Kidney (tissue), 14 donors: Measurements from ENCODE around the gene BHLHA15. TPM values are rescaled to one million over a fixed set of nuclear protein-coding genes. Genes with fewer than 3 reads are reported as not detected.
A peak's percentile ranks its signal among the peaks of the same experiment; 100 is the strongest.

Experiments
- DNase-seq, 5 donors: peaks; one replicate each; pipeline ENCODE4 v3.0.0-alpha.2; 2013 to 2020
- FAIRE-seq: peaks from 2 replicates; lab custom pipeline; 2012; peaks lifted over from hg19 to GRCh38; lab: Jason Lieb, UNC
- H3K27ac ChIP-seq, 2 donors: one replicate each; pipeline ENCODE4 v1.7.0; 2013; ENCODE audit warnings: low read depth in 2 of 2, low read length in 2 of 2, inconsistent platforms in 1 of 2
- H3K27me3 ChIP-seq: one replicate; pipeline ENCODE4 v1.7.1; 2013; ENCODE audit warnings: low read length, inconsistent platforms; ENCODE audit not compliant: control insufficient read depth, insufficient read depth
- H3K36me3 ChIP-seq, 3 donors: one replicate each; pipeline versions ENCODE4 v1.7.0 to v1.7.1; 2013; ENCODE audit warnings: low read length in 3 of 3, control low read depth in 1 of 3, inconsistent platforms in 1 of 3; ENCODE audit not compliant: insufficient read depth in 3 of 3, control insufficient read depth in 2 of 3
- H3K4me1 ChIP-seq, 3 donors: one replicate each; pipeline versions ENCODE4 v1.7.0 to v1.7.1; 2013; ENCODE audit warnings: low read length in 3 of 3, inconsistent platforms in 1 of 3, low read depth in 1 of 3; ENCODE audit not compliant: control insufficient read depth in 2 of 3, insufficient read depth in 2 of 3
- H3K4me3 ChIP-seq, 3 donors: one replicate each; pipeline versions ENCODE4 v1.7.0 to v1.8.1; 2013; ENCODE audit warnings: low read length in 3 of 3, control low read depth in 1 of 3, inconsistent platforms in 1 of 3
- H3K9ac ChIP-seq, 3 donors: one replicate each; pipeline versions ENCODE4 v1.7.0 to v1.7.1; 2013; ENCODE audit warnings: low read length in 3 of 3, control low read depth in 1 of 3, inconsistent platforms in 1 of 3
- H3K9me3 ChIP-seq, 3 donors: one replicate each; pipeline versions ENCODE4 v1.7.0 to v1.7.1; 2013; ENCODE audit warnings: low read length in 3 of 3, control low read depth in 1 of 3, inconsistent platforms in 1 of 3; ENCODE audit not compliant: control insufficient read depth in 2 of 3, insufficient read depth in 1 of 3
- CTCF ChIP-seq: IDR thresholded peaks from 3 replicates; pipeline ENCODE4 v1.5.1; 2012; ENCODE audit warnings: mild to moderate bottlenecking, moderate library complexity, borderline replicate concordance; ENCODE audit not compliant: insufficient read depth; ENCODE audit errors: extremely low read depth
- intact Hi-C: fragments of 100-400 bp; cut with DNase I; formaldehyde crosslinking; loops from one replicate; pipeline ENCODE4 v1.11.1; 2022
- polyA plus RNA-seq: library from polyadenylated mRNA; stranded (reverse); fragments of 350-450 nt; fragmentation: Illumina TruSeq; extraction: RNeasy Lipid Tissue Mini Kit (QIAGEN cat#74804); gene quantifications from one replicate; pipeline ENCODE4 v1.2.3, GENCODE V29; 2014; ENCODE audit warnings: low read depth, low replicate concordance; ENCODE audit not compliant: insufficient read depth
- total RNA-seq: library from RNA; stranded (reverse); fragmentation: NEBNext Ultra II Directional; extraction: Animal tissue kit (Norgen Biotek cat#: 25700); gene quantifications from one replicate; pipeline ENCODE4 v1.2.1, GENCODE V29; 2021
- donor health status: control.
- donor health status: control.
- donor health status: control.
- donor health status: control.
- donor health status: control.
- donor health status: DM: yes; HTN: yes; CAD: no.
- donor health status: Normal renal cell carcinoma (clear cell type).

Gene BHLHA15
- total and polyA plus RNA-seq, 2 donors from 2014 or later, result 3.1 TPM; not detected in 1

- no peak for FAIRE-seq
Measured at GRCh38 chr7:98205162-98205845, 5.9 kb upstream of the BHLHA15 start.

GRCh38 chr7:98206451-98207330 lies 4.5 kb upstream of the BHLHA15 start:
- H3K27me3 ChIP-seq, result no peaks in the 10 kb centered on the region
- intact Hi-C loops, result no loop called here
- no peaks in the 10 kb centered on the region for H3K9me3 ChIP-seq
- H3K27ac ChIP-seq, result no peak overlapping the region
- no peaks in the 10 kb centered on the region for H3K4me1 ChIP-seq
- FAIRE-seq, result no peak
- no peak overlapping the region for H3K4me3 ChIP-seq
- H3K36me3 ChIP-seq, result peaks cover 0 to 15% (median 0%) of the 10 kb centered on the region in 3 donors
- no peak for TF ChIP-seq CTCF
- no peak overlapping the region for H3K9ac ChIP-seq
- DNase-seq, result peak in 1 of 5 donors; percentile 75

More at GRCh38 chr7:98205162-98205845, 5.9 kb upstream of the BHLHA15 start:
- H3K4me3 ChIP-seq, result no peak overlapping the region
- H3K36me3 ChIP-seq, result peaks cover 0 to 15% (median 0%) of the 10 kb centered on the region in 3 donors
- no peak overlapping the region for H3K27ac ChIP-seq
- intact Hi-C loops, result no loop called here
- no peak for TF ChIP-seq CTCF
- no peak overlapping the region for H3K9ac ChIP-seq
- peak in 1 of 5 donors; percentile 53 for DNase-seq
- no peaks in the 10 kb centered on the region for H3K9me3 ChIP-seq
- no peaks in the 10 kb centered on the region for H3K27me3 ChIP-seq
- no peaks in the 10 kb centered on the region for H3K4me1 ChIP-seq

GRCh38 chr7:98209166-98209920 lies 1.9 kb upstream of the BHLHA15 start:
- H3K9ac ChIP-seq, result no peak overlapping the region
- peaks cover 0 to 6% (median 0%) of the 10 kb centered on the region in 3 donors for H3K36me3 ChIP-seq
- H3K4me3 ChIP-seq, result no peak overlapping the region
- DNase-seq (peak in 1 of 5 donors; percentile 62), FAIRE-seq (no peak)
- H3K27me3 ChIP-seq, result no peaks in the 10 kb centered on the region
- H3K9me3 ChIP-seq, result no peaks in the 10 kb centered on the region
- intact Hi-C loops, result no loop called here
- H3K27ac ChIP-seq, result no peak overlapping the region
- TF ChIP-seq CTCF, result no peak
- no peaks in the 10 kb centered on the region for H3K4me1 ChIP-seq
